MV-4-11 (cell line): ENCODE data around the gene TLR6.

ENCODE experiments used
- DNase-seq: peaks from one replicate; lab custom pipeline; 2025; lab: John Stamatoyannopoulos, UW

The TLR6 gene, protein sequence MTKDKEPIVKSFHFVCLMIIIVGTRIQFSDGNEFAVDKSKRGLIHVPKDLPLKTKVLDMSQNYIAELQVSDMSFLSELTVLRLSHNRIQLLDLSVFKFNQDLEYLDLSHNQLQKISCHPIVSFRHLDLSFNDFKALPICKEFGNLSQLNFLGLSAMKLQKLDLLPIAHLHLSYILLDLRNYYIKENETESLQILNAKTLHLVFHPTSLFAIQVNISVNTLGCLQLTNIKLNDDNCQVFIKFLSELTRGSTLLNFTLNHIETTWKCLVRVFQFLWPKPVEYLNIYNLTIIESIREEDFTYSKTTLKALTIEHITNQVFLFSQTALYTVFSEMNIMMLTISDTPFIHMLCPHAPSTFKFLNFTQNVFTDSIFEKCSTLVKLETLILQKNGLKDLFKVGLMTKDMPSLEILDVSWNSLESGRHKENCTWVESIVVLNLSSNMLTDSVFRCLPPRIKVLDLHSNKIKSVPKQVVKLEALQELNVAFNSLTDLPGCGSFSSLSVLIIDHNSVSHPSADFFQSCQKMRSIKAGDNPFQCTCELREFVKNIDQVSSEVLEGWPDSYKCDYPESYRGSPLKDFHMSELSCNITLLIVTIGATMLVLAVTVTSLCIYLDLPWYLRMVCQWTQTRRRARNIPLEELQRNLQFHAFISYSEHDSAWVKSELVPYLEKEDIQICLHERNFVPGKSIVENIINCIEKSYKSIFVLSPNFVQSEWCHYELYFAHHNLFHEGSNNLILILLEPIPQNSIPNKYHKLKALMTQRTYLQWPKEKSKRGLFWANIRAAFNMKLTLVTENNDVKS

DNA sequence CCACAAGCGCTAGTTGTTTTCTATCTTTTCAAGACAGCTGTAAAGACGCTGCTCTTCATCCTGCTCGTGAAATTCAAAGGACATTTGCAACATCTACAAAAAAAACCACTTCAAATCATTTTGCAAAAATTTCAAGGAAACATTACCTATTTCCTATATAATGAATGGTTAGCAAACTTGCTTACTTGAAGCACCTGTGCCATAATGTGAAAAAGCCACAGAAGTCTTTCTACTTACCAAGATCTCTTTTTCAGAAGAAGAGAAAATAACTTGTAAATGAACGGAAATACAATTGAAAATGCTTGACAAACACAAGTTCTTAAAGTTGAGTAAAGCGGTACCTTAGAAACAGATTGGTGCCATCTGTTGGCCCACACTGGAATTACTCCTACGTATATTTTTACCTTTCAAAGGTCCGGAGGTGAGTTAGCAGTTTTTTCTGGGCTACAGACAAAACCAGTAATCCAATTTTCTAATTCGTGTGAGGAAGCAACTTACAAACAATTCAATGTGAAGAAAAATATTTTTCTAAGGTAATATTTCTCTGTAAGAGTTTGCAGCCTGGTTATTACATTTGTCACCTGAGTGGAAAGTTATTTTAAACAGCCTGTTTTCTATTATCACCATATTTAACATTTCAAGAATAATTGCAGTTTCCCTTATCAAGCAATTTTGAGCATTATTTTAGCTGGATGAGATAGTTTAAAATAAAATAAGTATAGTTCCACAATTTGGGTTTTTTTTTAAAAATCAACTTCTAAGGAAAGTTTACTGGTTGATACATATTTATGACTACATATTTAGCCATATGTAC is at the start of gene TLR6:
Gene TLR6 (minus strand): TSS at position 294 of the 814 bp plus-strand sequence. CDS start 27,344 bp downstream, outside the sequence.
- peak; percentile 64 for DNase-seq

DNA sequence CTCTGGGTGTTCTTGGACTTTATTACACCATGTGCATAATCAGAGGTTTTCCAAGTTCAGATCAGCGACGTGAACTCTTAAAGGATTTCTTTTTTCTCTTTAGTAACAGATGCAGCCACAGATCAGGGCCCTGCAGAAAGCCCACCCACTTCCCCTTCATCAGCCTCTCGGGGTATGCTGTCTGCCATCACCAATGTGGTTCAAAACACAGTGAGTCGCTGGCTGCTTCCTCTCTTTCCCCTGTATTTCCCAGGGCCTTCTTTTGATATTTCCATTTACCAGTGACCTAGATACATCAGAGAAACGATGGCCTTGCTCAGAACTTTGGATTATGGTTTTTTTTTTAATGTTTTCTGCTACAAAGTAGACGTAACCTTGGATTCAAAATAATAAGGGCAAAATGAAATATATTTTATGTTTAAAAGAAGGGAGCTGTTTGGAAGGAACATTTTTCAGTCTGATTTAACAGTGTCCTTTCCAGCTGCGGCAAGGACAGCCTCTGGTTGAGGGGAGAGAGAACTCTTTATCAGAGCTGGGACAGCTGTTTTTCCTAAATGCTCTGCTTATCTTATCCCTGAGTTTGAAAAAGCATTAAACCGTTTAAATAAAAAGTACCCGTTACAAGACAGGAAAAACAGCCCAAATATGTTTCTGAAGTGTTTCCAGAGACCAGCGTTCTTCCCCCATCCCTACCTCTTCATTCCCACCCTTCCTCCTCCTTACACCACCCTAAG is 49.2 kb upstream of the TLR6 start:
- DNase-seq = no peak

DNA sequence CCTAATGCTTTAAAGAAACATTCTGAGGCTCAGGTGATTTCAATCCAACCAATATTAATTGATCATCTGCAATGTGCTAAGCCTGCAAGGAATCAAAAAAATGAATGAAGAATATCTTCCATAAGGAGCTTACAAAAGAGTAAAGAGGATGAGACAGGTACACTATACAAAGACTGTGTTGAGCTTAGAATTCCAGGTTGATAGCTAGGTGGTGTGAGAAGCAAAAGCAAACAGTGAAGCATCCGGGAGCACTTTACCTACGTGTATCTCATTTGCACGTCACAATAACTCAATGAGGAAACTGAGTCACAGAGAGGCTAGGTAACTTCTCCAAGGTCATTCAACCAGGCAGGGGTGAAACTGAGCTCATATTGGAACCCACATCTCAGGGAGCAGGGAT is 48.1 kb upstream of the TLR6 start:
- no peak for DNase-seq

DNA sequence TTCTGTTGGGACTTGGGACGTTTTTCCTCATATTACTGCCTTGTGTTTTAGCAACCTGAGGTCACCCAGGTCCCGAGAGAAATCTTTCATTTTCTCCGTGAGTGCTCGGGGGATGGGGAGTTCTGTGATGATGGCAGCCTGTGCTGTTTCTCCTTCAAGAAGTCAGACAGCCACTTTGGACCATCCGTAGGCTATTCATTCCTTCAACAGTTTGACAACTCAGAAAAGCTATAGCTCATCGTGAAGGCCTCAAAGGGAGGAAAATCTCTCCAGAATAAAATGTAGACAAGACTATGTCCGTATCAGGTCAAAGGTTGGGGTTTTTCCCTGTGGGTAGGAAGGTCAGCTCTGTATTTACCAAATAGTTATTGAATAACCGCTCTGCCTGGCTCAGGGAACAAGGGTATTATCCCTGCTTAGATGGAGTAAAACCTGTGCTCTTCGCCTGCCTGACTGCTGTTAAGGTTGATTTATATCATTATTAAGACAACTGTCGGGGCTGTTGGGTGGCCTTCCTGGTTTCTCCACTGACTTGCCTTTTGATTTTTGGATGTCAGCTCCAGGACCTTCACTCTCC is 47.6 kb upstream of the TLR6 start:
- DNase-seq = no peak

DNA sequence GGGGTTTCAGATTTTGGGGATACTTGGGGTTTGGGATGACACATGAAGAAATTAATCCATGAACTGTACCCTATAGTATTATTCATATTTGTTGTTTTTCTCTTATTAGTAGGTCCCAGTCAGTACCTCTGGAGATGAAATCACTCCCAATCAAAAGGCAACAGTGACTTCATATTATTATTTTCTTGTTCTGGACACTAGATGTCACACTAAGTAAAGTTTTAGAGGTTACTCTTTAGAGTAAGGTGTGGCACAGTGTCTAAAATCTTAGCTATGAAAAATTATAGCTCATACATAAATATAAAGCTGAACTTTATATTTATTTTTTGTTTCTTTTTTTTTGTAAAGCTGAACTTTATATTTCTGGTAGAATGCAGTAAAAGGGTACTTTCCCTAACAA is 46.1 kb upstream of the TLR6 start:
- peak; percentile 27 for DNase-seq

DNA sequence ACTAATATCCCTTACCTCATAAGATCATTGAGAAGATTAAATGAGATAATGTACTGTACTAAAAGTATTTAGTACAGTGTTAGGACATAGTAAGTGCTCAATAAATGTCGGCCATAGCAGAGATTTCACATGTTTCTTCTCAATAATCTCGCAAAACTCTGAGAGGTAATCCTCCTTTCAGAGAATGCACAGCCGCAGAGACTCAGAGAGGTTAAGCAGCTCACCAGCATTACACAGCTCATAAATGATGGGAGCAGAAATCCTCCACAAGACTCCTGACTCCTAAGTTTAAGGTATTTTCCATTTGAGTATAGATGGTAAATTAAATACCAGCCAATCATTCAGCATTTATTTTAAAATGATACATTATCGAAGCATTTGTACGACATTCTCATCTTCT is 45.6 kb upstream of the TLR6 start:
- DNase-seq = no peak

DNA sequence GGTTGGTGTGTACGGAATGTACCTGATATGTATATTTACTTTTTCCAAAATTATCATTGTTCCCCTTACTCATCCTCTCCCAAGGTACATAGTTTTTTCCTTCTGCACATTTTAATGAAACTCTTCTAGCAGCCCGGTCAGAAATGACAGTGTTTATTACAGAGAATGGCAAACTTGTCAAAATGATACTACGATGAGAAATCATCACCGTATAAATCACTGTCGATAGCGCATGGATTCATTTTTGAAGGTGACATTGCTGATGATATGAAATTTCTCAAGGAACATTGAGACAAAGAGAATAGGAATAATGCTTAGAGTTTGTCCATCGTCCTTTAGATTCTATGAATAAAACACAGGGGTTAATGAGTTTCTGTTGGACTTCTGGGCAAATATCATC is 41.6 kb upstream of the TLR6 start:
- DNase-seq = no peak

DNA sequence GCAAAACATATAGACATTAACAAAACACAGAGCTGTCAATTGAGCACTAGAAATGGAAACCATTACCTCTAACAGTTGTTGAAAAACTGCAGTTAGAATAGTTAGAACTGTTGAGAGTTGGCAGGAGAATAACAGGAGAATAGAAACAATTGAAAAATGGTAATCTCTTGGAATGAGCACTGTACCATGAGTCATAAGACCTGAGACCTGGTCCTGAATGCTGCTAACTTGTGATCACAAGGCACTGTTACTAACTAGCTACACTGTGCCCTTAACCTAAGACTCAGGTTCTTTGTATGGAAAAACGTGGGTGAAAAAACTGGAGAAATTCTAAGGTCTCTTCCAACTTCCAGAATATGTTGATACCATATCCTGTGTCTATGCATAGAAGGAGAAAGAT is 40.3 kb upstream of the TLR6 start:
- no peak for DNase-seq

DNA sequence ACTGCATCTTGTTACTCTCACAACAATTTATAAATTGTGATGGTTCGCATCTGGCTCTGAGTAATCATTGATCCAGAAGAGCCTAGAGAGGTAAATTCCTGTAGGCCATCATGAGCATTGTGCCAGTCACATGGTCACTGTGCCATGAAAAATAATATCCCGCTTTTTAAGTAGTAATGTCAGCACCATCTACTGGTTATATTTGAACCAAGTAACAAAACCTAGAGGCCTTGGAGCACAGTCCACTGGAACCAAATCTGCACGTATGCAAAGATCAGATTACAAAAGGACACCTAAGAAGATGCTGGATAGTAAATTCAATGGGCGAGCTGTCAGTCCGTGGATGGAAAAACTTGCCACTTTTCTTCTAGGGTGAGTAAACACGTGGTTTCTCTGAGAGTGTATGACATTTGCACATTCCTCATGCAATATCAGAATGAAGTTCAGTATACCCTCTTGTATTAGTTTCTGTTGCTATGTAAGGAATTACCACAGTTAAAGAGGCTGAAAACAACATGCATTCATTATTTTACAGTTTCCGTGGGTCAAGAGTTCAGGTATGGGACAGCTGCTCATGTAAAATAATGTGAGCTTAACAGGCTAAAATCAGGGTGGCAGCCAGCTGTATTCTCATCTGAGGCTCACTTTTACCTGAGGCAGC is 37.8 kb upstream of the TLR6 start:
- no peak for DNase-seq

DNA sequence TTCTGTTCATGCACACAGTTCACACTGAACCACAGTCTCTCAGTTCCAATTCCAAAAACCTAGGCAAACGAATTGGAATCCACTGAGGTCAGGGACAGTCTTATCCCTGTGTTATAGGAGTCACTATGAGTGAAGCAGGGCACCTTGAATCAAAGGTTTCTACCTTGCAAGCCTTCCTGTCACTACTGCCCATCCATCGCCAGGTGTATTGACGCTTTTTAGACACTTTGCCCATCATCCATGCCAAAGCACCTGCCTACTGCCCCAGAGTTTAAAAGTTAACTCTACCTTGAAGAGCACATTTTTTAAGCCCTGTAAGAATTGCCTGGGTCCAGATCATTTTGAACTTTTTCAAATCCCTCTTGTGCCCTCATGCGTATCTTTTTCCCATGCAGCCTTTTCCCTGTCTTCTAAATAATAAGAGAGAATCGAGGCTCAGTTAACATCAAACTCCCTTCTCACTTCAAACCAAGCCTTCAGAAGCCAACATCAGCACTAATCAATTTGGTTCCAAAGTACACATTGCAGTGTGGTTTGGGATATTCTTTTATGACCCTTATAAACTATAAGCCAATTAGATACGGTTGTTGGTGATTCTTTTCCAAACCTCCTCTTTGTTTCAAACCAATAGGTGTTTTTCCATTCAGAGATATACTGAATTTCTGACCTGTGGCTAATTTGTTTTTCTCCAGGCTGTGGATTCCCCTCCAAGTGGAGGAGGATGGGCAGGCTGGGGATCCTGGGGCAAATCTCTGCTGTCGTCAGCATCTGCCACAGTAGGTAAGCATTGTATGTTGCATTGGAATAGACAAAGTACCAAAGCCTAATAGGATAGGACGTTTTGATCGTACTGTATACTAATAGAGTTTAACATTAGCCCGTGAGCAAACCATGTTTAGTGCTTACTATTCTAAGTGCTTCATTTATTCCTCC is 34.7 kb upstream of the TLR6 start:
- no peak for DNase-seq

DNA sequence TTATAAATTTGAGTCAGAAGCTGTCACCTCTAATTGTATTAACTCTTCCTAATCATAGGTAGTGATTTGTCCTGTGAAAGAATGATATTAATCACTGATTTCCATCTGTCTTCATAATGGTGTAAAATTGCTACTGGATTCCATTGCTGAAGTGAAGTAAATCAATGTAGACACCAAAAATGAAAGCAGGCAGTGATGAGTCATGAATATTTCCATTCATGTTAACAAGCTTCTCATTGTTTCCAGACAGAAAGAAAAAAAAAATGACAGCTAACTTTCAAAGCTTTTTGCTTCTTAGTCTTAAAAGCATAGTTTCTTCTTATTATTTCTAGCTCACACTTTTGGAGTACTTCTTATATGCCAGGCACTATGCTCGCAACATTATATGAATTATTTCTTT is 32.5 kb upstream of the TLR6 start:
- peak; percentile 45 for DNase-seq

DNA sequence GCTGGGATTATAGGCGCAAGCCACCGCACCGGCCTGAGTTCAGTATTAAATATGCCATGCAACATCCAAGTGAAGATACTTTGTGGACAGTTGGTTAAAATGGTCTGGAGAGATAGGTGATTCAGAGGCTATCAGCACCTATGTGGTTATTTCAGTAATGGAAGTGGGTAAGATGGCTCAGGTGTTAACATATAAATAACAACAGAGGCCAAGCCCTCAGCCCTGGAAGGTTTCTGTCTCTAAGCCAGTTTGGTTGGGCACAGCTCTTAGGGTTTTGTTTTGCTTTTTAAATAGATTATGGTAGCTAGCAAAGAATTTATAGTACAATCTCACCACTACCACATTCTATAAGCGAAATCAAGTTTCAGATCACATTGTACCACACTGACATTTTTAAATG is 27.6 kb upstream of the TLR6 start:
- no peak for DNase-seq

DNA sequence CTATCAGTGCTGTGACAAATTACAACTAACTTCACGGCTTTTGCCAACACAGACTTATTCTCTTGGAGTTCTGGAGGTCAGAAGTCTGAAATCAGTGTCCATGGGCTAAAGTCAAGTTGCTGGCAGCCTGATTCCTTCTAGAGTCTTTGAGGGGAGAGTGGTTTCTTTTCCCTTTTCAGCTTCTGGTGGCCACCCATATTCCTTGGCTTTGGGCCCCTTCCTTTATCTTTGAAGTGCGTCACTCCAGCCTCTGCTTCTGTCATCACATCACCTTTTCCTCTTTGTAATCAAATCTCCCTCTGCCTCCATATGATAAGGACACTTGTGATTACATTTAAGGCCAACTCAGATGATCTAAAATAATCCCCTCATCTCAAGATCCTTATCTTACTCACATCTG is 20.0 kb upstream of the TLR6 start:
- no peak for DNase-seq

DNA sequence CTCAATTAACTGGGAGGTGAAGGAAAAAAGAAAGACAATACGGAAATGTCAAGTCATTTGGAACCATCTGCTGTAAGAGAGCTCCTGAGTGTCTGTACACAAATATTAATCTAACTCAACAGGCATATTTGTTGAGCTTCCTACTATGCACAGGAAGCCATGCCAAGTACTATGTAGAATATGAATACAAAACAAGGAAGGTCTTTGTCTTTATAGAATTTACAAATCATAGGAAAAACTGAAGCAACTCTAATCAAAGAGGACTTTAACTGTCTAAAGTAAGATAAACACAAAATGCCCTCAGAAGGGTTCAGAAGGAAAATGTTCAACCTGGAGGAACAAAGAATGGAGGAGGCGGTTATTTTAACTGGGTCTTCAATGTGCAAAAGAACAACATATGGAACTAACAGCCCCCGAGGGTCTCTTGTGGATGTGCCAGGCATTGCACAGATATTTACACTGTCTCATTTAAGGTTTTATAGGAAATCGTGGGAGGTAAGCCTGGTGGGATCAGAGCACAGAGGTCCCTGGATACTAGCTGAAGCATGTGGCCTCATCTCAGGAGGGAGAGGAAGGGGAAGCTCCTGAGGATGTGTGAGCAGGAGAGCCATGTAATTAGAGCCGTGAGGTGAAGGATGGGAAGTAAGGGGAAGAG is 16.8 kb upstream of the TLR6 start:
- DNase-seq = no peak

DNA sequence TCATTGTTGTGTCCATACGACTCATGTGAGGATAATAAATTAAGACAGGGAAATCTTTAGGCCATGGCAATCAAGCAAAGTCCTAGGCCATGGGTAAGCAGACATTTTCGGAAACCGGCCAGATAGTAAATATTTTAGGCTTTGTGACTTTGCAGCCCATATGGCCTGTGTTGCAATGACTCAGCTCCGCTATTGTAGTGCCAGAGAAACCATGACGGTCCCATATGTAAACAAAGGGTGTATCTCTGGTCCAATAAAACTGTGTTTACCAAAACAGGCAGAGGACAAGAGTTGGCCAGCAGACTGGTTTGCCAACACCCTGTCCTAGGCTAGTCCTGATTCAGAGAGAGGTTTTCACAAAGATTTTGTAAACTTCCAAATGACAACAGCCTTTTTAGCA is 16.0 kb upstream of the TLR6 start:
- no peak for DNase-seq

DNA sequence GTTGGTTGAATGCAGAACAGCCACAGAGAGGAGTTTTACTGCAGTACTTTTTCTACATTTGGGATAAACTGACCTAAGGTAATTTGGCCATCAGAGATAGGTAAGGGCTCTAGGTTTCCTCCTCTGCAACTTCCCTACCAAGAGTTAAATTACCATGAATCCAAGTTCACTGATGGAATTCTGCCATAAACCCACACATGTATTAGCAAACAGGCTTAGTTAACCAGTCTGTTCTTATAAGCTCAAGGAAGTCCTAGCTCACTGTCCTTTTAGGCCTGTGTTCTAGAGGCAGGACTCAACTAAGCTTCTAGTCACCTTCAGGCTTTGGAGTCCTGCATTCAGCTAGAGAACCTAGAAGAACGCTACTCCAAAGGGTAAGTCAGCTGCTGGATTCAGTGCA is 15.0 kb upstream of the TLR6 start:
- DNase-seq = no peak

DNA sequence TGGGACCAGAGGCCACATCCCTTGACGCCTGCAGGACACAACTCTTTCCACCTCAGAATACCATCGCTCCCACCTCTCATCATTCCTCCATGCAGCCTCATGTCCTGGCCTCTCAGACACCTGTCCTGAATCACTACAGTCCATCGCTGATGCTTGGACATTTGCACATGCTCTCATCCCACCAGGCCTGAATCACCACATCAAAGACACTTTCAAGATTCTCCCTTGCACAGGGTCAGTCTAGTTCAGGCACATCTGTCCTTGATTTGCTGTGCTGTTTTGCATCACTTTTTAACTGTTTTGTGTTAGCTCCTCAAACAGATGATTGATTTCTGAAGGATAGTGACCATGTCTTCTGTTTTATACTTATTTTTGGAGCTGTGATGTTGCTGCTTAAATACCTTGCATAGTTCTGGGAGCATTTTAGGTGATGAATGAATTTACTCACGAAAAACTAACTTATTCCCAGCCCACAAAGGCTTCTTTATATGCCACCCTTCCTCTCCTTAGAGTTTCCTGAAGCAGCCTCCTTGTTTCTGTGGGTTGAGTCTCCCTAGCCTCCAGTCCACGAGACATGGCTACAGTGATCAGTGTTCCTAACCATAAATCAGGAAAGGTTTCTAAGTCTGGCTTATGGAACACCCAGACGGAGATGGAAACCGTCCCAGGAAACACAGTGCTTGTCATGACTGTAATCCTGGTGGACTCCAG is 13.6 kb upstream of the TLR6 start:
- no peak for DNase-seq

DNA sequence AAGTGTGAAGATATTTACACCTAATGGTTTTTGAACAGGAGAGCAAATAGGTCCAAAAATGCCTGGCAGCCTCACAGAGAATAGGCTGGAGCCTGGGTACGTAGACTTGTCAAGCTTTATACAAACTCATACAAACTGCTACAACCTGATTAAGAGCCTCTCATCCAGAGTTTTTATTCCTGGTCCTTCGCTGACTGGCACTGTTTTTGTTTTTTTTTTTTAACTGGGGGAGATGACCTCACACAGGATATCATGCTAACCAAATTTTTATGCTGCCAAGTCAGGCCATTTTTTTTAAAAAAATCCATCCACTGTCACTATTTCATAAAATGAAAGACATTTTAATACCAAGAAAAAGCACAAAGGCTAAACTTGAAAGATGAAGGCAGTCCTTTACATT is 12.9 kb upstream of the TLR6 start:
- no peak for DNase-seq
